ENCODE data around the gene PGAP2. TPM values are rescaled to one million over a fixed set of nuclear protein-coding genes. Genes with fewer than 3 reads are reported as not detected.
"Not testable (repeated sequence)": the region's sequence is repeated elsewhere in the genome, so short reads cannot be mapped to it uniquely, and the experiment has no call there.

Gene PGAP2
- 10 to 100 TPM; 38.5 to 52.2 TPM for total RNA-seq
- polyA plus RNA-seq (2013, experiment 1 of 2) = 28.7 TPM
- 21.7 TPM for polyA plus RNA-seq (2013, experiment 2 of 2)
- long read RNA-seq, experiment 1, partial matches to known transcripts = 5 of 20 reads
- long read RNA-seq, experiment 1, other reads (novel, unspliced or antisense) = 13 of 20 reads
- long read RNA-seq, experiment 2, transcript PGAP2-227 (5 exons, 1,530 nt) = minor isoform, 6 of 44 reads
- long read RNA-seq, experiment 2, transcript PGAP2-215 (6 exons, 798 nt) = major isoform, 9 of 44 reads
- long read RNA-seq, experiment 2, transcript PGAP2-207 (6 exons, 931 nt) = minor isoform, 5 of 44 reads
- long read RNA-seq, experiment 2, partial matches to known transcripts = 2 of 44 reads
- long read RNA-seq, experiment 2, other reads (novel, unspliced or antisense) = 16 of 44 reads
- long read RNA-seq, experiment 3, transcript PGAP2-207 (6 exons, 931 nt) = major isoform, 28 of 79 reads
- long read RNA-seq, experiment 3, transcript PGAP2-227 (5 exons, 1,530 nt) = minor isoform, 5 of 79 reads
- long read RNA-seq, experiment 3, partial matches to known transcripts = 1 of 79 reads
- long read RNA-seq, experiment 3, other reads (novel, unspliced or antisense) = 33 of 79 reads
- long read RNA-seq, experiment 4, transcript PGAP2-227 (5 exons, 1,530 nt) = minor isoform, 12 of 108 reads
- long read RNA-seq, experiment 4, transcript PGAP2-215 (6 exons, 798 nt) = minor isoform, 10 of 108 reads
- long read RNA-seq, experiment 4, transcript PGAP2-203 (7 exons, 1,837 nt) = minor isoform, 9 of 108 reads
- long read RNA-seq, experiment 4, transcript PGAP2-207 (6 exons, 931 nt) = major isoform, 20 of 108 reads
- long read RNA-seq, experiment 4, partial matches to known transcripts = 1 of 108 reads
- long read RNA-seq, experiment 4, other reads (novel, unspliced or antisense) = 43 of 108 reads

DNA sequence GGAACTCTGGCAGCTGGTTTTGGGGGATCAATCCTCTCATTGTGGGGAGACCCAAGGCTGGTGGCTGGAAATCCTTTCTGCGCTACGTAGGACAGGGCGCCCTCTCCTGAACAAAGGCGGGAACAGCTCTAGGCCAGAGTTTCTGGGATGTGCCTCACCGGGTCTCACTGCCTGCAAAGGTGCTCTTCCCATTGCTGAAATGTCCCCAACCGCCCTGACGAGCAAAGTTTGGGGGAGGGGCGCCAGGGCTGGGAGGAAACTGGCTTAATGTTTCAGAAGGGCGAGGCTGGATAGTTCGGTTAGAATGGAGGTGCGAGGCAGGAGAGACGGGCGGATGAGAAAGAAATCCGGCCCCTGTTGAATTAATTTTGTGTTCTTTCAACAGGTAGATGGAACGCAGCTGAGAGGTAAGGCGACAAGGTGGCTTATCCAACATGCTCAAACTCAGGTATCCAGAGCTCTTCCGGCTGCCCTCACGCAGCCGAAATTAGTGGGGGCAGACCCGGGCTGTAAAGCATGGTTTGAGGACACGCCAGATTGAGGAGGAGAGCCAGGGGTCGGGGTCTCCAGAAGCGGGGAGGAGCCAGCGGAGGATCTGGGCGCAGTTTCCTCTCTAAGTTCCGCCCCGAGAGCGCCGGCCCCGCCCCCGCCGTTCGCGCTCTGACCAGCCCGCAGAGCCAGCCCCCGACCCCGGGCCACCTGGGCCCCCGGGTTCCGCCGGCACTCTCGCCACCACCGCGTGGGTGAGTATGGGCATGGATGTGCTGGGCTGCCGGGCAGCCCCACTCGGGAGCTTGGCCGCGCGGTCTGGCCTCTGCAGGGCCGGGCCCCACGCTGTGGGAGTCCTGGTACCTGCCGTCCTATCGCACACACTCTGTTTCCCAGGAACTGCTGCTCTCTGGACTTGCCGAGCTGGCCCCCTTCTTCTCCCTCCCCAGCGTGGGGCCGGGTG is at the start of gene PGAP2:
PGAP2 (plus strand) TSS at position 652 of the 952 bp plus-strand sequence. CDS start 2,700 bp downstream, outside the sequence.
- peaks cover 8% of the 10 kb centered on the region for H3K4me1 Mint-ChIP-seq
- Histone ChIP-seq H3K4me1 (ENCODE audit: control insufficient read depth, insufficient read depth, low read length) (no peaks in the 10 kb centered on the region), H3K27me3 (ENCODE audit: control insufficient read depth, insufficient read depth, low read length, poor library complexity, severe bottlenecking) (no peaks in the 10 kb centered on the region), H3K9ac (ENCODE audit: extremely low read depth, low read length, poor library complexity, severe bottlenecking) (peak within 1 kb of the TSS; percentile 47), H3K9me3 (ENCODE audit: control insufficient read depth, low read length) (no peaks in the 10 kb centered on the region), H3K27ac (ENCODE audit: low read depth, low read length) (no peak within 1 kb of the TSS), H3K36me3 (ENCODE audit: control insufficient read depth, insufficient read depth, low read length) (no peaks in the 10 kb centered on the region), H3K4me3 (ENCODE audit: low read length) (peak within 1 kb of the TSS; percentile 91)
- peak within 1 kb of the TSS; percentile 99 for H3K27ac Mint-ChIP-seq
- no peaks in the 10 kb centered on the region for H3K9me3 Mint-ChIP-seq
- peaks cover 5% of the 10 kb centered on the region for H3K36me3 Mint-ChIP-seq (ENCODE audit: low read depth)
- H3K4me3 Mint-ChIP-seq = peak within 1 kb of the TSS; percentile 88
- peak; percentile 95 for DNase-seq
- no peaks in the 10 kb centered on the region for H3K27me3 Mint-ChIP-seq (ENCODE audit: insufficient read depth)
- 0 to 1% methylated on average over 33 to 54 of the region's 55 CpGs for WGBS, 2 experiments (ENCODE audit: insufficient coverage in 1 of 2, insufficient read length in 1 of 2)
- peak; percentile 85 for TF ChIP-seq CTCF (conservative IDR thresholded peaks at IDR 0.05)

GRCh38 chr11:3764266-3764665 is 44.1 kb upstream of the PGAP2 start:
- Mint-ChIP-seq H3K27me3 (ENCODE audit: insufficient read depth) (no peaks in the 10 kb centered on the region), H3K36me3 (ENCODE audit: low read depth) (peaks cover 83% of the 10 kb centered on the region), H3K27ac (no peak overlapping the region), H3K4me3 (no peak overlapping the region), H3K9me3 (no peaks in the 10 kb centered on the region), H3K4me1 (no peaks in the 10 kb centered on the region)
- no peaks in the 10 kb centered on the region for H3K9me3 ChIP-seq (ENCODE audit: control insufficient read depth, low read length)
- H3K27me3 ChIP-seq (ENCODE audit: control insufficient read depth, insufficient read depth, low read length, poor library complexity, severe bottlenecking) = no peaks in the 10 kb centered on the region
- H3K9ac ChIP-seq (ENCODE audit: extremely low read depth, low read length, poor library complexity, severe bottlenecking) = no peak overlapping the region
- 80 to 97% methylated on average over 3 to 4 of the region's 4 CpGs for WGBS, 2 experiments (ENCODE audit: insufficient coverage in 1 of 2, insufficient read length in 1 of 2)
- no peaks in the 10 kb centered on the region for H3K4me1 ChIP-seq (ENCODE audit: control insufficient read depth, insufficient read depth, low read length)
- TF ChIP-seq CTCF (conservative IDR thresholded peaks at IDR 0.05) = no peak
- peaks cover 93% of the 10 kb centered on the region for H3K36me3 ChIP-seq (ENCODE audit: control insufficient read depth, insufficient read depth, low read length)
- H3K27ac ChIP-seq (ENCODE audit: low read depth, low read length) = no peak overlapping the region
- H3K4me3 ChIP-seq (ENCODE audit: low read length) = no peak overlapping the region
- DNase-seq = no peak

DNA sequence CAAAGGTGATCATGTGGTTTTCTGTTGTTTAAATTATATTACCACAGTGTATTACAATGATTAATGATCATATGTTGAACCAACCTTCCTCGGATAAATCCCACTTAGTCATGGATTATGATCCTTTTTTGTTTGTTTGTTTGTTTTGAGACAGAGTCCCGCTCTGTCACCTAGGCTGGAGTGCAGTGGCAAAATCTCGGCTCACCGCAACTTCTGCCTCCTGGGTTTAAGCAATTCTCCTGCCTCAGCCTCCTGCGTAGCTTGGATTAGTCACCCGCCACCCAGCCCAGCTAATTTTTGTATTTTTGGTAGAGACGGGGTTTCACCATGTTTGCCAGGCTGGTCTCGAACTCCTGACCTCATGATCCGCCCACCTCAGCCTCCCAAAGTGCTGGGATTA is 41.5 kb upstream of the PGAP2 start:
- H3K36me3 Mint-ChIP-seq (ENCODE audit: low read depth) = peaks cover 86% of the 10 kb centered on the region
- not testable (repeated sequence) for H3K27me3 Mint-ChIP-seq (ENCODE audit: insufficient read depth)

More for the DNA sequence above, 41.5 kb upstream of the PGAP2 start:
- H3K27ac Mint-ChIP-seq = peak overlapping the region; percentile 17
- H3K4me3 ChIP-seq (ENCODE audit: low read length); H3K27me3 ChIP-seq (ENCODE audit: control insufficient read depth, insufficient read depth, low read length, poor library complexity, severe bottlenecking); H3K4me1 ChIP-seq (ENCODE audit: control insufficient read depth, insufficient read depth, low read length); H3K27ac ChIP-seq (ENCODE audit: low read depth, low read length); H3K9me3 Mint-ChIP-seq; H3K9me3 ChIP-seq (ENCODE audit: control insufficient read depth, low read length); H3K4me1 Mint-ChIP-seq; H3K4me3 Mint-ChIP-seq; H3K9ac ChIP-seq (ENCODE audit: extremely low read depth, low read length, poor library complexity, severe bottlenecking); DNase-seq: not testable (repeated sequence)
- peaks cover 96% of the 10 kb centered on the region for H3K36me3 ChIP-seq (ENCODE audit: control insufficient read depth, insufficient read depth, low read length)
- WGBS, 2 experiments (ENCODE audit: insufficient coverage in 1 of 2, insufficient read length in 1 of 2) = 85 to 96% methylated on average over 8 to 9 of the region's 9 CpGs

All from endodermal cell (in vitro differentiated cells).